ENCODE data around the gene ANKRD11.
A peak's percentile ranks its signal among the peaks of the same experiment; 100 is the strongest.

The ANKRD11 gene

DNA sequence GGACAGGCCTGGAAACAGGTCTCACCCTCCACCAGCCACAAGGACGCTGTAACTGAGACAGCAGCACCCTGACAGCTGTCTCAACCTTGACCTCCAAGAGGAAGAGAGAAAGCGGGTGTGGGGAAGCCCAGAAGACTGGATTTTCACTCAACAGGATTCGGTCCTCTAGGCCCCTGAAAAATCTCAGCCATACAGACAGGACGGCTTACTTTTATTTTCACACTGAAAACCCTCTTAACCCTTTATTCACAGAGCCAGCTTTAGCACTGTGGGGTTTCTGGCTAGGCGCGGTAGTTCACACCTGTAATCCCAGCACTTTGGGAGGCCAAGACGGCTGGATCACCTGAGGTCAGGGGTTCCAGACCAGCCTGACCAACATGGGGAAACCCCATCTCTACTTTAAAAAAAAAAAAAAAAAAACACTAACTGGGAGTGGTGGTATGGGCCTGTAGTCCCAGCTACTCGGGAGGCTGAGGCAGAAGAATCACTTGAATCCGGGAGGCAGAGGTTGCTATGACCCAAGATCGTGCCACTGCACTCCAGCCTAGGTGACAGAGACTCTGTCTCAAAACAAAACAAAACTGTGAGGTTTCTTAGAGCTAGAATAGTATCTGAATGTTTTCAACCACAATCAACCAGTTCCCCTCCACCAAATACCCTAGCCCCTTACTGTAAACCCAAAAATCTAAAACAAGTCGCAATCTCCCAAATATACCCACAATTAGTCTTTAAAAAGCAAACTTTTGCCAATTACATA is 5.3 kb downstream of the ANKRD11 start:
- Histone ChIP-seq H3K9me3 (ENCODE audit: control insufficient read depth, insufficient read depth, low read length) (no peaks in the 10 kb centered on the region), H3K27ac (ENCODE audit: low read depth, low read length) (no peak overlapping the region), H3F3A (ENCODE audit: control insufficient read depth, insufficient read depth) (peaks cover 10% of the 10 kb centered on the region), H3K4me3 (ENCODE audit: low read length) (0 out of 2 replicates have a peak overlapping the region, but pooled peaks have one; percentile 16), H3K4me2 (ENCODE audit: low read length) (peak overlapping the region; percentile 47), H3K36me3 (ENCODE audit: control insufficient read depth, low read length) (peaks cover 33% of the 10 kb centered on the region), H3K9me2 (replicated peaks; ENCODE audit: control insufficient read depth, low read length) (no peaks in the 10 kb centered on the region), H4K20me1 (ENCODE audit: control insufficient read depth, insufficient read depth, low read depth, low read length) (peaks cover 71% of the 10 kb centered on the region), H3K79me2 (ENCODE audit: control insufficient read depth, low read length) (peaks cover 97% of the 10 kb centered on the region), H3K27me3 (ENCODE audit: control insufficient read depth, low read length) (no peaks in the 10 kb centered on the region), H3K4me1 (ENCODE audit: control insufficient read depth, low read length) (peaks cover 78% of the 10 kb centered on the region)
- TF ChIP-seq CTCF (IDR thresholded peaks at IDR 0.05; ENCODE audit: low read depth, low read length, poor library complexity, severe bottlenecking): no peak
- TF ChIP-seq EZH2phosphoT487 (IDR thresholded peaks at IDR 0.05; ENCODE audit: borderline replicate concordance, low read length): no peak

GRCh38 chr16:89484041-89484501 is 6.3 kb downstream of the ANKRD11 start:
- H3K9me2 ChIP-seq (replicated peaks; ENCODE audit: control insufficient read depth, low read length): no peaks in the 10 kb centered on the region
- H3K4me2 ChIP-seq (ENCODE audit: low read length): peak overlapping the region; percentile 47
- peaks cover 79% of the 10 kb centered on the region for H3K4me1 ChIP-seq (ENCODE audit: control insufficient read depth, low read length)
- peaks cover 33% of the 10 kb centered on the region for H3K36me3 ChIP-seq (ENCODE audit: control insufficient read depth, low read length)
- H3K27ac ChIP-seq (ENCODE audit: low read depth, low read length): no peak overlapping the region
- no peaks in the 10 kb centered on the region for H3K27me3 ChIP-seq (ENCODE audit: control insufficient read depth, low read length)
- peaks cover 100% of the 10 kb centered on the region for H3K79me2 ChIP-seq (ENCODE audit: control insufficient read depth, low read length)
- peaks cover 71% of the 10 kb centered on the region for H4K20me1 ChIP-seq (ENCODE audit: control insufficient read depth, insufficient read depth, low read depth, low read length)
- H3K4me3 ChIP-seq (ENCODE audit: low read length): 0 out of 2 replicates have a peak overlapping the region, but pooled peaks have one; percentile 1
- TF ChIP-seq EZH2phosphoT487 (IDR thresholded peaks at IDR 0.05; ENCODE audit: borderline replicate concordance, low read length) (no peak), CTCF (IDR thresholded peaks at IDR 0.05; ENCODE audit: low read depth, low read length, poor library complexity, severe bottlenecking) (no peak)
- peaks cover 10% of the 10 kb centered on the region for H3F3A ChIP-seq (ENCODE audit: control insufficient read depth, insufficient read depth)
- no peaks in the 10 kb centered on the region for H3K9me3 ChIP-seq (ENCODE audit: control insufficient read depth, insufficient read depth, low read length)

- TF ChIP-seq EZH2phosphoT487 (IDR thresholded peaks at IDR 0.05; ENCODE audit: borderline replicate concordance, low read length) (no peak), CTCF (IDR thresholded peaks at IDR 0.05; ENCODE audit: low read depth, low read length, poor library complexity, severe bottlenecking) (no peak)
- Histone ChIP-seq H3K36me3 (ENCODE audit: control insufficient read depth, low read length) (peaks cover 26% of the 10 kb centered on the region), H3K4me1 (ENCODE audit: control insufficient read depth, low read length) (peaks cover 80% of the 10 kb centered on the region)
Measured at GRCh38 chr16:89482817-89483205, 7.5 kb downstream of the ANKRD11 start.

More at GRCh38 chr16:89482817-89483205, 7.5 kb downstream of the ANKRD11 start:
- no peaks in the 10 kb centered on the region for H3K9me2 ChIP-seq (replicated peaks; ENCODE audit: control insufficient read depth, low read length)
- H3K79me2 ChIP-seq (ENCODE audit: control insufficient read depth, low read length): peaks cover 100% of the 10 kb centered on the region
- no peak overlapping the region for H3K4me2 ChIP-seq (ENCODE audit: low read length)
- H3F3A ChIP-seq (ENCODE audit: control insufficient read depth, insufficient read depth): peaks cover 6% of the 10 kb centered on the region
- no peaks in the 10 kb centered on the region for H3K9me3 ChIP-seq (ENCODE audit: control insufficient read depth, insufficient read depth, low read length)
- peaks cover 75% of the 10 kb centered on the region for H4K20me1 ChIP-seq (ENCODE audit: control insufficient read depth, insufficient read depth, low read depth, low read length)
- no peak overlapping the region for H3K4me3 ChIP-seq (ENCODE audit: low read length)
- no peak overlapping the region for H3K27ac ChIP-seq (ENCODE audit: low read depth, low read length)
- H3K27me3 ChIP-seq (ENCODE audit: control insufficient read depth, low read length): no peaks in the 10 kb centered on the region

Measured in DOHH2 (cell line).